ENCODE results near the gene PCGF2. TPM values are rescaled to one million over a fixed set of nuclear protein-coding genes. Genes with fewer than 3 reads are reported as not detected.

PCGF2 gene
- total RNA-seq, 2 donors from 2014 or later = 41.1 to 53.7 TPM

- no peak for ATAC-seq
- intact Hi-C loops (cut with DNase I, micrococcal nuclease) = no loop called here
- no peak for DNase-seq
Observed at GRCh38 chr17:38709104-38709820, 38.9 kb downstream of the PCGF2 start.

GRCh38 chr17:38707678-38708351 lies 40.3 kb downstream of the PCGF2 start:
- DNase-seq = no peak
- ATAC-seq = no peak
- intact Hi-C loops (cut with DNase I, micrococcal nuclease) = no loop called here

GRCh38 chr17:38706505-38707216 lies 41.5 kb downstream of the PCGF2 start:
- intact Hi-C loops (cut with DNase I, micrococcal nuclease) = no loop called here
- no peak for ATAC-seq

GRCh38 chr17:38705803-38706504 lies 42.2 kb downstream of the PCGF2 start:
- intact Hi-C loops (cut with DNase I, micrococcal nuclease) = no loop called here
- DNase-seq (peak; percentile 57 to 61), ATAC-seq (no peak)

More at GRCh38 chr17:38706505-38707216, 41.5 kb downstream of the PCGF2 start:
- peak in 1 of 2 donors; percentile 40 for DNase-seq

- intact Hi-C loops (cut with DNase I, micrococcal nuclease) = no loop called here
- DNase-seq (peak in 1 of 2 donors; percentile 66), ATAC-seq (no peak)
Observed at GRCh38 chr17:38705523-38705802, 42.7 kb downstream of the PCGF2 start.

GRCh38 chr17:38704606-38705522 lies 43.3 kb downstream of the PCGF2 start, which contains the start of gene MLLT6:
TSS of gene MLLT6 (plus strand) at chr17:38705273. CDS start at chr17:38705633, 360 bp downstream.
- intact Hi-C loops (cut with DNase I, micrococcal nuclease) = no loop called here
- ATAC-seq = peak; percentile 42
- DNase-seq = peak; percentile 80 to 84

GRCh38 chr17:38703742-38704605 lies 44.2 kb downstream of the PCGF2 start:
- peak; percentile 59 for ATAC-seq
- intact Hi-C loops (cut with DNase I, micrococcal nuclease) = no loop called here
- DNase-seq = peak; percentile 92 to 94

GRCh38 chr17:38702916-38703741 lies 45.0 kb downstream of the PCGF2 start:
- DNase-seq = peak in 1 of 2 donors; percentile 62
- no peak for ATAC-seq
- intact Hi-C loops (cut with DNase I, micrococcal nuclease) = no loop called here

GRCh38 chr17:38702166-38702915 lies 45.8 kb downstream of the PCGF2 start:
- peak; percentile 58 for ATAC-seq
- peak; percentile 88 to 92 for DNase-seq
- intact Hi-C loops (cut with DNase I, micrococcal nuclease) = no loop called here

- DNase-seq = peak in 1 of 2 donors; percentile 65
- intact Hi-C loops (cut with DNase I, micrococcal nuclease) = no loop called here
- no peak for ATAC-seq
Observed at GRCh38 chr17:38701504-38702165, 46.5 kb downstream of the PCGF2 start.

GRCh38 chr17:38698760-38699159 lies 49.4 kb downstream of the PCGF2 start:
- intact Hi-C loops (cut with DNase I, micrococcal nuclease) = no loop called here
- DNase-seq = no peak
- no peak for ATAC-seq

GRCh38 chr17:38697061-38697820 lies 50.9 kb downstream of the PCGF2 start:
- intact Hi-C loops (cut with DNase I, micrococcal nuclease) = no loop called here
- DNase-seq = no peak
- no peak for ATAC-seq

GRCh38 chr17:38693700-38694329 lies 54.3 kb downstream of the PCGF2 start:
- ATAC-seq = peak; percentile 67
- intact Hi-C loops (cut with DNase I, micrococcal nuclease) = no loop called here

GRCh38 chr17:38691154-38691553 lies 57.0 kb downstream of the PCGF2 start:
- DNase-seq = no peak
- intact Hi-C loops (cut with DNase I, micrococcal nuclease) = no loop called here
- no peak for ATAC-seq

More at GRCh38 chr17:38693700-38694329, 54.3 kb downstream of the PCGF2 start:
- DNase-seq = peak; percentile 65 to 91

All from left colon (tissue), 2 donors.